ENCODE results near the gene NEUROD4. TPM values are rescaled to one million over a fixed set of nuclear protein-coding genes. Genes with fewer than 3 reads are reported as not detected.
A peak's percentile ranks its signal among the peaks of the same experiment; 100 is the strongest.

Gene NEUROD4
- total RNA-seq, 1 donor from 2014 or later: 1.8 TPM

DNA sequence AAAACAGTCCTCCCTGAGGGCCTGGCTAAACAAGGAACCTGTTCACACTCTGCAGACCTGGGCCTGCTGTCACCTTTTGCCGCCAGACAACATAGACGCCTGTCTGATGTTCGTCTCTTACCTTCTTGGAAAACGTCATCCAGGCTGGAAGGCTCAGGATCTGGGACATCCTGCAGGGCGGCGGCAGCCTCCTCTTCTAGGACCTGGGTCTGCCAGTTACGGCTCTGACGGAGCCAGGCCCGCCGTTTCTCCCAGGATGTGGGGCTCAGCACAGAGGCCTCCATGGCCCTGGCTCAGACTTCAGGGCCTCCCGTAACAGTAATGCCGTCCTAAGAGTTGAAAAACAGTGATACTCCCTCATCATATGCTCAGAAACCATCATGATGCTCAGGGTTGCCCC lies 45.5 kb upstream of the NEUROD4 start:
- no peak overlapping the region for H3K4me3 Mint-ChIP-seq
- Histone ChIP-seq H3K79me2 (ENCODE audit: low read depth) (no peaks in the 10 kb centered on the region), H3K27me3 (no peaks in the 10 kb centered on the region), H3K9me3 (ENCODE audit: low read depth) (no peaks in the 10 kb centered on the region), H3K27ac (no peak overlapping the region), H3K4me3 (no peak overlapping the region), H3K9ac (no peak overlapping the region), H3K4me2 (no peak overlapping the region), H3K36me3 (no peaks in the 10 kb centered on the region), H3F3A (ENCODE audit: low read depth) (no peaks in the 10 kb centered on the region), H4K20me1 (ENCODE audit: low read depth) (no peaks in the 10 kb centered on the region), H2AFZ (replicated peaks) (peak overlapping the region; percentile 13), H3K4me1 (peaks cover 16% of the 10 kb centered on the region)
- no peaks in the 10 kb centered on the region for H3K36me3 Mint-ChIP-seq
- H3K27me3 Mint-ChIP-seq (ENCODE audit: insufficient read depth, low read depth): peaks cover 3% of the 10 kb centered on the region
- TF ChIP-seq CTCF (IDR thresholded peaks at IDR 0.05) (no peak), EZH2phosphoT487 (IDR thresholded peaks at IDR 0.05) (no peak), EZH2 (IDR thresholded peaks at IDR 0.05) (no peak)
- no peak for DNase-seq (ENCODE audit: low spot score)
- H3K4me1 Mint-ChIP-seq: peaks cover 24% of the 10 kb centered on the region
- no peak overlapping the region for H3K27ac Mint-ChIP-seq
- no peaks in the 10 kb centered on the region for H3K9me3 Mint-ChIP-seq

DNA sequence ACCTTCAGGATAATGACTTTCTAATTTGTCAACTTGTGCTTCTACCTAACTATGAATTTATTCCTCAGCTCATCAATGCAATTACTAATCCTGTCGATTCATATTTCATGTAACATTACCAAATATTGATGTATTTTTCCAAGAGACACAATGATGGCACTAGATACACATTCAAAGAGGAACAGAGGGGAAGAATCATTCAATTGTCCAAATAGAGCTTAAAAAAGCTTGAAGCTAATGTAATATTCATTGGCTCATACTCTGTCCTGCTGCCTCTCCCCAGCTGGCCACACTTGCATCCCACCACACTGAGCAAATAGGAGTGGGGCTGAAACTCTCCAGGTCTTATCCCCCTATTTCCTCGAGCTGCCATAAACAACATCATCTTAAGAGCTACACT lies 44.5 kb upstream of the NEUROD4 start:
- no peak overlapping the region for H3K4me3 ChIP-seq
- H3K27me3 Mint-ChIP-seq (ENCODE audit: insufficient read depth, low read depth): peaks cover 3% of the 10 kb centered on the region
- no peak overlapping the region for H3K9ac ChIP-seq
- H3K4me2 ChIP-seq: no peak overlapping the region
- peaks cover 16% of the 10 kb centered on the region for H3K4me1 ChIP-seq
- H3K4me1 Mint-ChIP-seq: peaks cover 24% of the 10 kb centered on the region
- no peaks in the 10 kb centered on the region for H3K9me3 ChIP-seq (ENCODE audit: low read depth)
- H3K36me3 ChIP-seq: no peaks in the 10 kb centered on the region
- H2AFZ ChIP-seq (replicated peaks): no peak overlapping the region
- TF ChIP-seq EZH2phosphoT487 (IDR thresholded peaks at IDR 0.05) (no peak), EZH2 (IDR thresholded peaks at IDR 0.05) (no peak), CTCF (IDR thresholded peaks at IDR 0.05) (no peak)
- H3F3A ChIP-seq (ENCODE audit: low read depth): no peaks in the 10 kb centered on the region
- H3K27ac Mint-ChIP-seq: no peak overlapping the region
- H3K36me3 Mint-ChIP-seq: no peaks in the 10 kb centered on the region
- H3K9me3 Mint-ChIP-seq: no peaks in the 10 kb centered on the region
- H4K20me1 ChIP-seq (ENCODE audit: low read depth): no peaks in the 10 kb centered on the region
- no peak for DNase-seq (ENCODE audit: low spot score)
- no peaks in the 10 kb centered on the region for H3K79me2 ChIP-seq (ENCODE audit: low read depth)
- no peak overlapping the region for H3K4me3 Mint-ChIP-seq
- no peaks in the 10 kb centered on the region for H3K27me3 ChIP-seq
- no peak overlapping the region for H3K27ac ChIP-seq

DNA sequence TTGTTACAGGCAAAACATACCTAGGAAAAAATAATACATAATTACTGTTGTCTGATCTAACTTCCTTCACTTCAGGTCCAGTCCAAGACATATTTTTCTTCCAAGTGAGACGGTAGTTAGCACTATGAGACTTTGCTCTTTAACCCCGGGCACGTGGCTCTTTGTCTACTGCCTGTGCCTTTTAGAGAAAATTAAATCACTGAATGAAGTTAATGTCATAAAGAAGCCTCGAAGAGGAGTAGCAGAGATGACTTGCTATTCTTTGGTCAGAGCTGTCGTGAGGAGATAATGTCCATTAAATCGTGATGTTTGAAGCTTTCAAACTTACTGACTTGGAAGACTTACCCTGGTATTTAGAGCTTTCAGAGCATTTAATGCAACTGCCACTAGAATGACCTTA lies 43.9 kb upstream of the NEUROD4 start:
- H3K9me3 ChIP-seq (ENCODE audit: low read depth): no peaks in the 10 kb centered on the region
- H3K4me1 ChIP-seq: peaks cover 16% of the 10 kb centered on the region
- no peaks in the 10 kb centered on the region for H3K27me3 ChIP-seq
- Mint-ChIP-seq H3K9me3 (no peaks in the 10 kb centered on the region), H3K27ac (peak overlapping the region; percentile 33), H3K4me3 (no peak overlapping the region), H3K36me3 (no peaks in the 10 kb centered on the region), H3K4me1 (peaks cover 24% of the 10 kb centered on the region), H3K27me3 (ENCODE audit: insufficient read depth, low read depth) (peaks cover 3% of the 10 kb centered on the region)
- no peak for DNase-seq (ENCODE audit: low spot score)
- TF ChIP-seq EZH2phosphoT487 (IDR thresholded peaks at IDR 0.05) (no peak), EZH2 (IDR thresholded peaks at IDR 0.05) (no peak), CTCF (IDR thresholded peaks at IDR 0.05) (no peak)
- H3F3A ChIP-seq (ENCODE audit: low read depth): no peaks in the 10 kb centered on the region
- no peak overlapping the region for H3K4me3 ChIP-seq
- no peaks in the 10 kb centered on the region for H3K79me2 ChIP-seq (ENCODE audit: low read depth)
- peak overlapping the region; percentile 26 for H3K4me2 ChIP-seq
- no peaks in the 10 kb centered on the region for H3K36me3 ChIP-seq
- H3K27ac ChIP-seq: no peak overlapping the region
- H3K9ac ChIP-seq: no peak overlapping the region
- no peaks in the 10 kb centered on the region for H4K20me1 ChIP-seq (ENCODE audit: low read depth)
- H2AFZ ChIP-seq (replicated peaks): no peak overlapping the region

All from neural progenitor cell (in vitro differentiated cells).